NCI-H146 (cell line): ENCODE data around the gene THYN1.
"Not testable (repeated sequence)": the region's sequence is repeated elsewhere in the genome, so short reads cannot be mapped to it uniquely, and the experiment has no call there.

Source experiments
- DNase-seq: peaks from one replicate; lab custom pipeline; 2025; lab: John Stamatoyannopoulos, UW

Gene THYN1

GRCh38 chr11:134275188-134275533 lies 22.0 kb upstream of the THYN1 start:
- no peak for DNase-seq

- DNase-seq = no peak
These were observed 20.2 kb upstream of the THYN1 start for GRCh38 chr11:134273317-134273712.

- peak; percentile 64 for DNase-seq
These were observed 19.5 kb upstream of the THYN1 start for GRCh38 chr11:134272381-134273316.

DNA sequence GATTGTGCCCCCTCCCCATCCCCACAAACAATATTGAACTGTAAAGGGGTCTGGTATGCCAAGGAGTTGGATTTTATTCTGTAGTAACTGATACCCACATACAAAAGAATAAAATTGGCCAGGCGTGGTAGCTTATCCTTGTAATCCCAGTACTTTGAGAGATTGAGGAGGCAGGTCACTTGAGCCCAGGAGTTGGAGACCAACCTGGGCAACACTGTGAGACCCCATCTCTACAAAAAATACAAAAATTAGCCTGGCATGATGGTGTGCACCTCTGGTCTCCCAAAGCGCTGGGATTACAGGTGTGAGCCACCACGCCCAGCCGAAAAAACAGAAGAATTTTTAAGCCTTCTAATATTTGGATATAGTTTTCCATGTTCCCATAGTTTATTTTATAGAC lies 18.8 kb upstream of the THYN1 start:
- DNase-seq = no peak

- peak; percentile 39 for DNase-seq
These were observed 17.1 kb upstream of the THYN1 start for GRCh38 chr11:134270250-134270714.

DNA sequence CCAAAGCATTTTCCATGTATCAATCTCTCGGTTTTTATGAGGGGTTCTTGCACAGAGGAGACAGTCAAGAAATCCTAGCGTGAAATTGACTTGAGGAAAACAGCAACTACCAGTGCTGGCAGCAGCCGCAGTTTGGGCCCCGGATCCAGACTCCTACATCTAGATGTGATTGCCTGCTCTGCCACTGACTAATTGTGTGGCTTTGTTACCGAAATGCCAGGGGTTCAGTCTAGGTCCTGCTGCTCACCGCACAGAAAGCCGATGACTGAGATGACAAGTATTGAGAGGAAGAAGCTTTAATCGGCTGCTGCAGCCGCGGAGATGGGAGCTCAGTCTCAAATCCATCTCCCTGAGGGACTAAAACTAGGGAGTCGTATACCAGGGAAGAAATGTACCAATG lies 14.8 kb upstream of the THYN1 start:
- DNase-seq = no peak

DNA sequence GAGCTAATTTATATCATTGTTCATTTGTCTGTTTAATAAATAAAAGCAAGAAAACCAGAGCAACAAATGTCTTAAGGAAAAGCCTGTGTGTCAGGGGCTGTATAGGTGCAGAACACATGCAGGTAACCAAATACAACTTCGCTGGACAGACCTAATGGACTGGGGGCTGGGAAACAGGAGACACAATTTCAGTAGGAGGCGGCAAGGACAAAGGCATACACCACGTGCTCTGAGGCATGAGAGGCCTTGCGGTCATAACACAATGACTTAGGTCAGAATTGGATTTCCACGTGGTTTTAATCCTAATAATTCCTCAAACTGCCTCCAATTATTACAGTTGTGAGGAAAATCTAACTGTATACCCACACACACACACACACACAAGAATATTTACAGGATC lies 14.3 kb upstream of the THYN1 start:
- no peak for DNase-seq

GRCh38 chr11:134266841-134267251 lies 13.7 kb upstream of the THYN1 start:
- no peak for DNase-seq

- DNase-seq = no peak
These were observed 13.3 kb upstream of the THYN1 start for GRCh38 chr11:134266440-134266839.

- DNase-seq = no peak
These were observed 12.0 kb upstream of the THYN1 start for GRCh38 chr11:134264966-134265764.

- DNase-seq = peak; percentile 35
These were observed 8.7 kb upstream of the THYN1 start for GRCh38 chr11:134261626-134262488.

GRCh38 chr11:134260983-134261382 lies 7.8 kb upstream of the THYN1 start:
- no peak for DNase-seq

DNA sequence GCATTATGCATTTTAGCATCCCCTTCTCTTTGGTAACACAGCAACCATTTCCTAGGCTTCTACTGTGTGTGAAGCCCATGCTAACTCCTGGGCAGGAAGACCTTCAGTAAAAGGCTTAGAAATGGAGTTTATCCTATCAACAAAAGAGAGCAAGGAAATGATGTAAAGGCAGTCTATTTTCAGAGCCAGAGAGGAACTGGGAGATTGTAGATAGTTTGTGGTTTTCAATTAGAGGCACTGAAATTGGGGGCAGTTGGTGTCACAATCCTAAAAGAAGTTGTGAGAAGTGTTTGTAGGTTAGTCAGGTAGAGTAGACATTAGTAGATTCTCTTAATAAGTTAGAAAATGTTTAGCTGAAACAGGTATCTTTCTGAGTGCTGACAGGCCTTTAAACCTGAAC lies 7.4 kb upstream of the THYN1 start:
- DNase-seq = no peak

DNA sequence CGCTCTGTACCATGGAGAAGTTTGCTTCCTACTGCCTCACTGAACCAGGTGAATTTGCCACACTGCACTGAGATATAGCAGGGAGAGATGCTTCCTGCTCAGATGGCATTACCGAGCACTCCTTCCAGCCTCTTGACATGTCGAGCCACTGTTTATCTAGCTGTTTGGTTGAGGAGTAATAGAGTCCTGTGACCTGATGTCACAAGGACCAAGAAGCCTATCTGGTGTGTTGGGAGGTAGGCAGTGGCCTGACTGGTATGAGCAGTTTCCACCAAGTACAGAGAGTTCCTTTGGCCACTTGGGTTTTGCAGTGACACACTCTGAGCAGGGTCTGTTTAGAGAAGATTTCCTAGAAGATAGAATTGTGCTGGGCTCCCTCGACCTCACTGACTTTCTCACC lies 5.4 kb upstream of the THYN1 start:
- no peak for DNase-seq

- no peak for DNase-seq
These were observed 3.9 kb upstream of the THYN1 start for GRCh38 chr11:134257101-134257500.

DNA sequence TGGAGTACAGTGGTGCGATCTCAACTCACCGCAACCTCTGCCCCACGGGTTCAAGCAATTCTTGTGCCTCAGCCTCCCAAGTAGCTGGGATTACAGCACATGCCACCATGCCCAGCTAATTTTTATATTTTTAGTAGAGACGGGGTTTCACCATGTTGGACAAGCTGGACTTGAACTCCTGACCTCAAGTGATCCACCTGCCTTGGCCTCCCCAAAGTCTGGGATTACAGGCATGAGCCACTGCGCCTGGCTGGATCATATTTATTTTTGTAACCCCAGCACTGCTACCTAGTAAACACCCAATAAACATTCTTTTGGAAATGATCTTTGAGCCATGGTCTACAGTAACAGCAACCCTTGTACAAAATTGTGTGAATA lies 2.0 kb upstream of the THYN1 start:
- not testable (repeated sequence) for DNase-seq

DNA sequence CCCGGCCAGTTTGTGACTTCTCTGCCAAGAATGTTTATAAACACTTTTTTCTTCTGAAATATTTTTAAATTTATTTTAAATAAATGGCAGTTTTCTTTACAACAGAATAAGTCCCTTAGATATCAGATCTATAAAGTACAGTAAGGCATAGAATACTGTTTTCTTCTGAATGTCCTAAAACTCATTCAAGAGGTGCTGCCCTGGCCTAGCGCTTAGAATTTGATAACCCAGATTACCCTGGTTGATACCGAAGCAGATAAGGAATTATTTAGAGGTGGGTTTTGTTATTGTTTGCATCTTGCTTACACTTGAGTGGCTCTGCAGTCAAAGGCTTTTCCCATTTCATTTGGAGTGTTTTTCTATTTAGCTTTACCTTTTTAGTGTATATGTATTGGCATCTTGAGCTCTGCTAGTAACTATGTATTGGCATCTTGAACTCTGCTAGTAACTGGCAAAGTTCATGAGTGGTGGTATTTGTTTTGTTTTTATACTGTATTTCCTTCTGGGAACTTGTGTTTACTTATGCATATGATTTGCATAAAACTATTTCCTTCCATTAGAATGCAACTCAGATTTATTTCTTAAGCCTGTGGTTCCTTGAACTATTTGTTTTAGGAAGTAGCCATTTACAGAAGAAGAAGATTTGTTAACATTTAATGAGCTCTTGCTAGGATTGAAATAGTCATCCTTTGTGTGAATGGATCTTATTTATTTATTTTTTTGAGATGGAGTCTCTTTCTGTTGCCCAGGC lies 1.5 kb upstream of the THYN1 start:
- DNase-seq = no peak

DNA sequence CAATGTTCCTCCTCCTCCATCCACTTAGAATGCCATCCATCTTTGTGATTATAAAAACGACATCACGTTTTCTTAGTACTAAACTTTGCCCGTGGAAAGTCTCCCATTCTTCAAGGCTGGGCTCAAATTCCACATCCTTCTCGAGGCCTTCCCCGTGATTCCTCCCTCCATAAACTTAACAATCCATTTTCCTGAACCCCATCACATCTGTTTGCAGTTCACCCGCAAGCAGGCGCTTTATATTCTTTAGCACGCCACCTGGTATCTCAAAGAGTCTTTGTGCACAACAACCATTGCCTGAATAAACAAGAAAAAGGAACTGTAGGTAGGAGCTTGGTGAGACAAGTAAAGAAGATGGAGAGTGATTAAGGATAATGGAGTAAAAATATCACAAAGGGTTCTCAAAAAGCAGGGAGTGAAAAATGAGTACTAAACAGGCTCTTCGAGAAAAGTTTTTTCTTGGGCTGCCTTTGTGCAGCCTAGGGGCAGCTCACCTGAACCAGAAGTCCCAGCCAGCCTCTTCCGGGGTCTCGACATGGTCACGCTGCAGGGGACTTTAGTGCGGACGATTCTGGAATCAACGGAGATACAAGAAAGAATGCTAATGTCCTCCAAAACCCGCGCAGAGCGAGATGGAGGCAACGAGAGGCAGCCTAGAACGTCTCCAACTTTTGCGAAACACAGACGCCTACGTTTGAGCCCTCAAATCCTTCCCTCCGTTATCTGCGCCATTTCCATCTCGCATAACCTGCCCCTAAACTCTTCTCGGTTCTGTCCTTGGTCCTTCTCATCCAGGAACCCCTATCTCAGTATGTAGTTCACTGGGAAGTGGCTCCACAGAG lies 585 bp downstream of the THYN1 start:
- DNase-seq = peak; percentile 70

- DNase-seq = no peak
These were observed 2.5 kb downstream of the THYN1 start for GRCh38 chr11:134250675-134251074.

DNA sequence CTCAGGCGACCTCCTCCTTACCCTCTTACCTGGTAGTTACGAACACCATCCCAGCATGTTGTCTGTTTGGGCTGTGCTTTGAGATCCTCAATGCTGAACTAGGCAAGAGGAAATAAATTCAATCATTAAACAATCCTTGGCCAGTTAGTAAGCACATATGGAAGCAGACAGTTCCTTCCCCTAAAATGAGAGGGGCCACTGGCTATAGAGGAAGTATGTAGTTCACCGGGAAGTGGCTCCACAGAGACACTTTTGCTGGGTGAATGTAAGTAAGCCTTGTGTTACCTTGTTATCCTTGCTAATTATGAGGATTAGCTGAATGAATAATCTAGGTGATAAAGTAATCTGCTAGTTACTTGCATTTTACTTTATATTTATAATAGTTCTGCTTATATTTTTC lies 2.9 kb downstream of the THYN1 start:
- no peak for DNase-seq
